Fibroblast of pulmonary artery (primary cell): ENCODE results near the gene GALM.

Experiments
- DNase-seq: peaks from one replicate; pipeline ENCODE4 v3.0.0-alpha.2; 2010; ENCODE audit warnings: low read depth
- H3K4me3 ChIP-seq: replicated peaks from 2 replicates; pipeline ENCODE4 v1.5.1; 2011; ENCODE audit warnings: low read depth, mild to moderate bottlenecking, control low read depth, low read length, moderate library complexity
- CTCF ChIP-seq: IDR thresholded peaks from 2 replicates; pipeline ENCODE4 v1.5.1; 2011; ENCODE audit warnings: mild to moderate bottlenecking, control low read depth, low read length, inconsistent platforms; ENCODE audit errors: missing control alignments

Gene GALM

GRCh38 chr2:38655441-38655840 lies 10.5 kb upstream of the GALM start:
- no peak for DNase-seq
- no peak for TF ChIP-seq CTCF
- H3K4me3 ChIP-seq: no peak overlapping the region

- TF ChIP-seq CTCF: no peak
- no peak overlapping the region for H3K4me3 ChIP-seq
- DNase-seq: no peak
Observed at GRCh38 chr2:38656866-38657480, 8.9 kb upstream of the GALM start.

GRCh38 chr2:38658613-38659012 lies 7.3 kb upstream of the GALM start:
- H3K4me3 ChIP-seq: no peak overlapping the region
- no peak for TF ChIP-seq CTCF
- no peak for DNase-seq

- no peak for TF ChIP-seq CTCF
- DNase-seq: no peak
Observed at GRCh38 chr2:38659115-38659514, 6.8 kb upstream of the GALM start.

GRCh38 chr2:38660282-38660681 lies 5.6 kb upstream of the GALM start:
- DNase-seq: no peak
- TF ChIP-seq CTCF: no peak
- H3K4me3 ChIP-seq: no peak overlapping the region

More at GRCh38 chr2:38659115-38659514, 6.8 kb upstream of the GALM start:
- no peak overlapping the region for H3K4me3 ChIP-seq

- TF ChIP-seq CTCF: no peak
- no peak overlapping the region for H3K4me3 ChIP-seq
- DNase-seq: no peak
Observed at GRCh38 chr2:38661306-38661705, 4.6 kb upstream of the GALM start.

- no peak for TF ChIP-seq CTCF
- H3K4me3 ChIP-seq: peak overlapping the region; percentile 79
- no peak for DNase-seq
Observed at GRCh38 chr2:38666556-38666910, 619 bp downstream of the GALM start.
